Muscle of leg (tissue), 11 donors: ENCODE results near the gene PKD1L1. TPM values are rescaled to one million over a fixed set of nuclear protein-coding genes. Genes with fewer than 3 reads are reported as not detected.

Experiments used
- DNase-seq: peaks from one replicate; pipeline ENCODE4 v3.0.0; 2013
- H3K27ac ChIP-seq: one replicate; pipeline ENCODE4 v1.5.1; 2013; ENCODE audit warnings: mild to moderate bottlenecking, low read length, control low read depth
- H3K27me3 ChIP-seq: one replicate; pipeline ENCODE4 v1.6.1; 2013; ENCODE audit warnings: low read length; ENCODE audit not compliant: control insufficient read depth, insufficient read depth
- H3K36me3 ChIP-seq: one replicate; pipeline ENCODE4 v1.6.1; 2013; ENCODE audit warnings: low read length; ENCODE audit not compliant: control insufficient read depth, insufficient read depth
- H3K4me1 ChIP-seq: one replicate; pipeline ENCODE4 v1.6.1; 2013; ENCODE audit warnings: low read length; ENCODE audit not compliant: control insufficient read depth, insufficient read depth
- H3K4me3 ChIP-seq: one replicate; pipeline ENCODE4 v1.5.1; 2013; ENCODE audit warnings: low read length, control low read depth
- H3K9me3 ChIP-seq: replicated peaks from 2 replicates; pipeline ENCODE4 v1.6.1; 2013; ENCODE audit warnings: low read depth, low read length; ENCODE audit not compliant: control insufficient read depth
- WGBS: methylation state at CpG from one replicate; pipeline ENCODE4 v1.1.5; 2013; ENCODE audit warnings: missing lambda C conversion rate; ENCODE audit not compliant: insufficient coverage; 5-methylcytosine and 5-hydroxymethylcytosine counted together
- polyA plus RNA-seq, 8 donors: library from polyadenylated mRNA; unstranded; fragments of 120-200 nt; gene quantifications; one replicate each; pipeline versions ENCODE4 v1.2.1 to v1.2.3, GENCODE V29; 2013; ENCODE audit warnings: inconsistent platforms in 1 of 8, low replicate concordance in 1 of 8; ENCODE audit not compliant: insufficient read length in 8 of 8, insufficient read depth in 1 of 8
- total RNA-seq: library from RNA; stranded (reverse); fragments of 120-200 nt; gene quantifications from one replicate; pipeline ENCODE4 v1.2.4, GENCODE V29; 2013

The PKD1L1 gene
- total and polyA plus RNA-seq, 9 donors: 0.27 to 1.9 (median 0.59) TPM

- H3K36me3 ChIP-seq: no peaks in the 10 kb centered on the region
- H3K4me1 ChIP-seq: no peaks in the 10 kb centered on the region
- H3K9me3 ChIP-seq: no peaks in the 10 kb centered on the region
- H3K27ac ChIP-seq: no peak overlapping the region
- no peak for DNase-seq
- no peak overlapping the region for H3K4me3 ChIP-seq
- no peaks in the 10 kb centered on the region for H3K27me3 ChIP-seq
Measured at GRCh38 chr7:47844311-47844710, 104.0 kb downstream of the PKD1L1 start.

- WGBS: 69% methylated on average over 1 of the region's 2 CpGs
- Histone ChIP-seq H3K27ac (no peak overlapping the region), H3K4me1 (peaks cover 2% of the 10 kb centered on the region), H3K4me3 (no peak overlapping the region), H3K36me3 (no peaks in the 10 kb centered on the region), H3K27me3 (no peaks in the 10 kb centered on the region), H3K9me3 (no peaks in the 10 kb centered on the region)
- DNase-seq: no peak
Measured at GRCh38 chr7:47843291-47843690, 105.0 kb downstream of the PKD1L1 start.

GRCh38 chr7:47839381-47839780, 108.9 kb downstream of the PKD1L1 start:
- no peaks in the 10 kb centered on the region for H3K27me3 ChIP-seq
- WGBS: 97% methylated on average over 12 of the region's 16 CpGs
- peaks cover 23% of the 10 kb centered on the region for H3K4me1 ChIP-seq
- no peak for DNase-seq
- no peaks in the 10 kb centered on the region for H3K9me3 ChIP-seq
- no peak overlapping the region for H3K4me3 ChIP-seq
- no peak overlapping the region for H3K27ac ChIP-seq
- H3K36me3 ChIP-seq: no peaks in the 10 kb centered on the region

GRCh38 chr7:47837826-47838225, 110.4 kb downstream of the PKD1L1 start:
- WGBS: 90% methylated on average over 3 of the region's 8 CpGs
- no peaks in the 10 kb centered on the region for H3K9me3 ChIP-seq
- no peak overlapping the region for H3K4me3 ChIP-seq
- DNase-seq: peak; percentile 77
- peak overlapping the region; percentile 67 for H3K27ac ChIP-seq
- H3K4me1 ChIP-seq: peaks cover 23% of the 10 kb centered on the region
- no peaks in the 10 kb centered on the region for H3K36me3 ChIP-seq
- no peaks in the 10 kb centered on the region for H3K27me3 ChIP-seq

- DNase-seq: peak; percentile 58
- no peak overlapping the region for H3K27ac ChIP-seq
- WGBS: 74% methylated on average over 18 of the region's 19 CpGs
- peaks cover 23% of the 10 kb centered on the region for H3K4me1 ChIP-seq
- H3K36me3 ChIP-seq: no peaks in the 10 kb centered on the region
- H3K4me3 ChIP-seq: no peak overlapping the region
- no peaks in the 10 kb centered on the region for H3K9me3 ChIP-seq
- H3K27me3 ChIP-seq: no peaks in the 10 kb centered on the region
Measured at GRCh38 chr7:47836503-47837202, 111.6 kb downstream of the PKD1L1 start.

GRCh38 chr7:47836080-47836479, 112.2 kb downstream of the PKD1L1 start:
- Histone ChIP-seq H3K4me1 (peaks cover 23% of the 10 kb centered on the region), H3K27ac (no peak overlapping the region), H3K9me3 (no peaks in the 10 kb centered on the region), H3K27me3 (no peaks in the 10 kb centered on the region), H3K4me3 (no peak overlapping the region), H3K36me3 (no peaks in the 10 kb centered on the region)
- 86% methylated on average over 7 of the region's 11 CpGs for WGBS
- no peak for DNase-seq

- Histone ChIP-seq H3K27me3 (no peaks in the 10 kb centered on the region), H3K36me3 (no peaks in the 10 kb centered on the region), H3K27ac (no peak overlapping the region), H3K9me3 (no peaks in the 10 kb centered on the region), H3K4me1 (peaks cover 27% of the 10 kb centered on the region), H3K4me3 (no peak overlapping the region)
- 85% methylated on average over 7 of the region's 8 CpGs for WGBS
- no peak for DNase-seq
Measured at GRCh38 chr7:47833211-47833610, 115.1 kb downstream of the PKD1L1 start.

- no peak for DNase-seq
- WGBS: 82% methylated on average over 10 of the region's 10 CpGs
- H3K9me3 ChIP-seq: no peaks in the 10 kb centered on the region
Measured at GRCh38 chr7:47832105-47832715, 116.1 kb downstream of the PKD1L1 start.

GRCh38 chr7:47830015-47830414, 118.3 kb downstream of the PKD1L1 start:
- no peaks in the 10 kb centered on the region for H3K27me3 ChIP-seq
- no peaks in the 10 kb centered on the region for H3K9me3 ChIP-seq
- 79% methylated on average over 5 of the region's 5 CpGs for WGBS
- H3K27ac ChIP-seq: no peak overlapping the region
- H3K36me3 ChIP-seq: no peaks in the 10 kb centered on the region
- H3K4me3 ChIP-seq: no peak overlapping the region
- H3K4me1 ChIP-seq: peaks cover 20% of the 10 kb centered on the region
- DNase-seq: no peak

More at GRCh38 chr7:47832105-47832715, 116.1 kb downstream of the PKD1L1 start:
- peaks cover 28% of the 10 kb centered on the region for H3K4me1 ChIP-seq
- no peaks in the 10 kb centered on the region for H3K27me3 ChIP-seq
- H3K36me3 ChIP-seq: no peaks in the 10 kb centered on the region
- no peak overlapping the region for H3K27ac ChIP-seq
- no peak overlapping the region for H3K4me3 ChIP-seq

GRCh38 chr7:47827871-47828270, 120.4 kb downstream of the PKD1L1 start:
- Histone ChIP-seq H3K4me1 (peaks cover 20% of the 10 kb centered on the region), H3K27me3 (no peaks in the 10 kb centered on the region), H3K4me3 (no peak overlapping the region), H3K36me3 (no peaks in the 10 kb centered on the region), H3K27ac (no peak overlapping the region), H3K9me3 (no peaks in the 10 kb centered on the region)
- 25% methylated on average over 3 of the region's 4 CpGs for WGBS
- DNase-seq: peak; percentile 46
